Astrocyte of the spinal cord (primary cell): ENCODE results near the gene AKIP1.
"Not testable (repeated sequence)": the region's sequence is repeated elsewhere in the genome, so short reads cannot be mapped to it uniquely, and the experiment has no call there.

ENCODE experiments used
- DNase-seq: peaks from one replicate; pipeline ENCODE4 v3.0.0; 2011; ENCODE audit warnings: low read depth, low spot score
- H3K4me3 ChIP-seq: 2 replicates; pipeline ENCODE4 v1.5.1; 2011; ENCODE audit warnings: low read depth, mild to moderate bottlenecking, low read length, moderate library complexity
- CTCF ChIP-seq: IDR thresholded peaks from 2 replicates; pipeline ENCODE4 v1.5.1; 2012; ENCODE audit warnings: low read depth, mild to moderate bottlenecking, low read length, inconsistent platforms
- in situ Hi-C: cut with HindIII; loops from 2 replicates; pipeline ENCODE4 v1.10.0; 2017; ENCODE audit warnings: low sequenced_read_pairs

AKIP1 gene

DNA sequence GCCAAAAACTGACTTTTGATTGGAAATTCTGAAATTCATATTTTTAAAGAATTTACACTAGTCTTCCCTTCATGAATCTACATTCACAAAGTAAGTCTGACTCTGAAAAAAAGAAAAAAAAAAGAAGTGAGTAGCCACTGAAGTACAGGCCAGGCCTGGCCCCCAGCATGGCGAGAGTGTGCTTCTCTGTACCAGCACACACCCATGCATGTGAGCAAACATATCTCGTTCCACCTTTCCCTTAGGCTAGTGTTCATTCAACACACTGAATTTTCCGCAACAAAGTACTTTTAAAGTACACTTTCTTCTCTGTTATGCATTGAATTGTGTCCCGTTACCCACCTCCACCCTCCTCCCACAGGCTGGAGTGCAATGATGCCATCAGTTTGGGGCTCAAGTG is 17.2 kb downstream of the AKIP1 start:
- in situ Hi-C loops, result no loop called here
- no peak for DNase-seq
- no peak for TF ChIP-seq CTCF
- H3K4me3 ChIP-seq, result no peak overlapping the region

DNA sequence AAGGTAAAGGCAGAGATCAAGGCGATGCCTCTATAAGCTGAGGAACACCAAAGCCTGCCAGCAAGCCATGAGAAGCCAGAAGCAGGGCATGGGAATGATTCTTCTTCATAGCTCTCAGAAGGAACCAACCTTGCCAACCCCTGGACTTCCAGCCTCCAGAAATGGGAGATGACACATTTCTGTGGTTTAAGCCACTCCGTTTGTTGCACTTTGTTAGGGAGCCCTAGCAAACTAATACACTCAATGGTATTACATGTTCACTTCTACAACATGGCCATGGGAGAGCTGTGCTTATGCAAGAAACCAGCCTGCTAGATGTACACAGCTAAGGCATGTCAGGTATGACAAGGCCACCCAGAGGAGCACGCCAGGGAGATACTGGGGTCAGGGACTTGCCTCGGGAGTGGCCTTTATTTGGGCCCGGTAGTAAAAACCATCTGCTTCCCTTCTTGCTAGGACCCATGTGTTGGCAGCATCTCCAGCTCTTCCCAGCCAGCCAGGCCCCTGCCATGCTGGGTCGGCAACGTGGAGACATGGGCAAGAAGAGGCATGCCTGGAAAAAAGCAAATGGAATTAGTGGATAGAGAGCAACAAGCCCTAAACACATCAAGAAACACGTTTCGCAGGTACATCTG is 18.1 kb downstream of the AKIP1 start:
- TF ChIP-seq CTCF, result no peak
- no peak overlapping the region for H3K4me3 ChIP-seq
- no peak for DNase-seq
- in situ Hi-C loops, result no loop called here

- TF ChIP-seq CTCF, result no peak
- in situ Hi-C loops, result no loop called here
- H3K4me3 ChIP-seq, result no peak overlapping the region
- DNase-seq, result no peak
Measured at GRCh38 chr11:8930456-8931175, 19.6 kb downstream of the AKIP1 start.

- no peak for TF ChIP-seq CTCF
- in situ Hi-C loops, result no loop called here
- DNase-seq, result no peak
Measured at GRCh38 chr11:8932564-8933180, 21.7 kb downstream of the AKIP1 start, which contains the start of gene C11orf16. C11orf16 (minus strand) TSS chr11:8932947; CDS start chr11:8932308, 639 bp downstream.

DNA sequence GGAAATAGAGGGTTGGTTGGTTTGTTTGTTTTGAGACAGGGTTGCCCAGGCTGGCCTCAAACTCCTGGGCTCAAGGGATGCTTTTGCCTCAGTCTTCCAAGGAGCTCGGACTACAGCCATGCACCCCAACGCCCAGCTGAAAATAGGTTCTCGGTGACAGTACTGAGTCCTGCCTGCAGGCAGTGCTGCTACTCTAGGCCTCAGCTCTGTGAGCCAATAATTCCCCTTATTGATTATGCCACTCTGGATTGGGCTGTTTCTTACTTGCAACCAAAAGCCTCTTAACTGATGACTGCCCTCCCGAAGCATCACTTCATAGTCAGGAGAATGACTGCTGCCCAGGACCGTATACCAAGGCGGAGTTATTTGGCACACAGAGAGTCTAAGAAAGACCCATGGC is 22.9 kb downstream of the AKIP1 start:
- no peak overlapping the region for H3K4me3 ChIP-seq
- DNase-seq, result no peak
- peak; percentile 18 for TF ChIP-seq CTCF
- in situ Hi-C loops, result no loop called here

More at GRCh38 chr11:8932564-8933180, 21.7 kb downstream of the AKIP1 start, which contains the start of gene C11orf16:
- H3K4me3 ChIP-seq, result no peak within 1 kb of the TSS

DNA sequence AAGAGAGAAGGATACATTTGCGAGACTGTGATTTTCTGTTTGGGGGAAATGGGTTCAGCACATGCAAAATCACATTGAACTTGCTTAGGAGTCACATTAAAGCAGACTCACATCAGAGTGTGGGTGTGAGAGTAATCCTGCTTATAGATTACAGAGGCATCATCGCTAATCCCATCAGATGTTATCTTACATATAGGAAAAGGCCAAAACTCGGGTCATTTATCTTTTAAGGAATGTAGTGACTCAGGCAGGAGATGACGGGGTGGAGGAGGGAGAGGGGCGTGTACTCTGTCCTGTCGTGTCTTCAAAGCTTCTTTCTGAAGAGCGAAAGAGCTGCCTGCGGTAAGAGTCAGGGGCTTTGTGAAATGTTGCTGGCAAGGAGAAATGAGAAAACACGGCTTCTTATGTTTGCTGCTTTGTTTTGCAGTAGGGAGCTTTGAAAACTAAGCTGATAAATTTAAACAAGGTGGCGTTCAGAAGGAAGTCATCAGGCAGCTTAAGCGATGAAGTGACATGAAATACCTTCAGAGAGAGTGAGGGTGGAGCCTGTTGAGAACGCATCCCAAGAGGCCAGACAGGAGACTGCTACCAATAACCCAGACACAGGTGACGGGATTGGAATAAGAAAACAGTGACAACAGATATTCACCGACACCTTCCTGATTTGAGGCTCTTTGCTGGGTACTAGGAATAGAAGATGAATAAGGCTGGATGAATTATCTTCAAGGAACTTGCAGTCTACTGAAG is 23.9 kb downstream of the AKIP1 start:
- in situ Hi-C loops, result no loop called here
- no peak overlapping the region for H3K4me3 ChIP-seq
- peak; percentile 46 for DNase-seq
- no peak for TF ChIP-seq CTCF

- in situ Hi-C loops, DNase-seq: not testable (repeated sequence)
Measured at GRCh38 chr11:8935789-8936188, 24.8 kb downstream of the AKIP1 start.

More at GRCh38 chr11:8935789-8936188, 24.8 kb downstream of the AKIP1 start:
- H3K4me3 ChIP-seq, result not testable (repeated sequence)
